Liver (tissue), 9 donors: ENCODE measurements around the gene CCKAR. TPM values are rescaled to one million over a fixed set of nuclear protein-coding genes. Genes with fewer than 3 reads are reported as not detected.

Source experiments
- DNase-seq: peaks from one replicate; pipeline ENCODE4 v3.0.0-alpha.2; 2017; ENCODE audit warnings: low spot score
- H3K27ac ChIP-seq, 2 donors: one replicate each; pipeline ENCODE4 v1.7.0; 2013; ENCODE audit warnings: inconsistent platforms in 2 of 2, low read length in 2 of 2, control low read depth in 1 of 2, low read depth in 1 of 2, mild to moderate bottlenecking in 1 of 2
- H3K27me3 ChIP-seq, 4 donors: one replicate each; pipeline versions ENCODE4 v1.6.1 to v1.7.0; 2013; ENCODE audit warnings: low read length in 3 of 4, inconsistent platforms in 1 of 4, mild to moderate bottlenecking in 1 of 4, moderate library complexity in 1 of 4; ENCODE audit not compliant: control insufficient read depth in 4 of 4, insufficient read depth in 4 of 4
- H3K36me3 ChIP-seq, 4 donors: one replicate each; pipeline versions ENCODE4 v1.6.1 to v1.7.0; 2013; ENCODE audit warnings: low read length in 3 of 4, mild to moderate bottlenecking in 3 of 4, low read depth in 1 of 4, moderate library complexity in 1 of 4; ENCODE audit not compliant: control insufficient read depth in 4 of 4, insufficient read depth in 3 of 4
- H3K4me1 ChIP-seq, 4 donors: one replicate each; pipeline versions ENCODE4 v1.6.1 to v1.7.0; 2013; ENCODE audit warnings: low read length in 3 of 4, mild to moderate bottlenecking in 3 of 4, moderate library complexity in 1 of 4; ENCODE audit not compliant: control insufficient read depth in 4 of 4, insufficient read depth in 4 of 4
- H3K4me3 ChIP-seq, 3 donors: one replicate each; pipeline versions ENCODE4 v1.6.1 to v1.7.0; 2013; ENCODE audit warnings: low read length in 3 of 3, control low read depth in 1 of 3, low read depth in 1 of 3, mild to moderate bottlenecking in 1 of 3
- H3K9ac ChIP-seq, 2 donors: one replicate each; pipeline ENCODE4 v1.7.0; 2013; ENCODE audit warnings: low read length in 2 of 2, mild to moderate bottlenecking in 2 of 2, moderate library complexity in 2 of 2, control low read depth in 1 of 2, low read depth in 1 of 2
- H3K9me3 ChIP-seq, 4 donors: one replicate each; pipeline versions ENCODE4 v1.6.1 to v1.7.0; 2013; ENCODE audit warnings: low read length in 3 of 4; ENCODE audit not compliant: control insufficient read depth in 4 of 4
- ATF3 ChIP-seq: IDR thresholded peaks from 2 replicates; pipeline ENCODE4 v1.6.1; 2016; ENCODE audit warnings: antibody characterized with exemption
- CTCF ChIP-seq: fragments of 150-350 bp; IDR thresholded peaks from 2 replicates; pipeline ENCODE4 v1.5.1; 2017; ENCODE audit warnings: improper control_type of control experiment, low read depth, low read length; ENCODE audit not compliant: missing input control
- EGR1 ChIP-seq, 2 donors: IDR thresholded peaks; 2 replicates each; pipeline ENCODE4 v1.6.1; 2016 to 2018; ENCODE audit warnings: antibody characterized with exemption in 2 of 2, low read depth in 2 of 2
- FOXA1 ChIP-seq: IDR thresholded peaks from 2 replicates; pipeline ENCODE4 v1.6.1; 2016; ENCODE audit warnings: antibody characterized with exemption
- FOXA2 ChIP-seq: IDR thresholded peaks from 2 replicates; pipeline ENCODE4 v1.6.1; 2016; ENCODE audit warnings: antibody characterized with exemption
- GABPA ChIP-seq, 2 donors: IDR thresholded peaks in 1 of 2; conservative IDR thresholded peaks in 1 of 2; 2 replicates each; pipeline ENCODE4 v1.6.1; 2016; ENCODE audit warnings: antibody characterized with exemption in 2 of 2, mild to moderate bottlenecking in 1 of 2, moderate library complexity in 1 of 2
- HNF4A ChIP-seq, 2 donors: conservative IDR thresholded peaks; 2 replicates each; pipeline ENCODE4 v1.6.1; 2016; ENCODE audit warnings: antibody characterized with exemption in 2 of 2, mild to moderate bottlenecking in 2 of 2
- HNF4G ChIP-seq: IDR thresholded peaks from 2 replicates; pipeline ENCODE4 v1.6.1; 2016; ENCODE audit warnings: antibody characterized with exemption
- JUND ChIP-seq, 2 donors: IDR thresholded peaks; 2 replicates each; pipeline ENCODE4 v1.6.1; 2016; ENCODE audit warnings: antibody characterized with exemption in 2 of 2
- MAX ChIP-seq: IDR thresholded peaks from 2 replicates; pipeline ENCODE4 v1.6.1; 2016; ENCODE audit warnings: antibody characterized with exemption
- NR2F2 ChIP-seq: IDR thresholded peaks from 2 replicates; pipeline ENCODE4 v1.6.1; 2016; ENCODE audit warnings: antibody characterized with exemption
- RAD21 ChIP-seq, 2 donors: IDR thresholded peaks; 2 replicates each; pipeline ENCODE4 v1.6.1; 2016; ENCODE audit warnings: antibody characterized with exemption in 2 of 2, mild to moderate bottlenecking in 2 of 2
- RXRA ChIP-seq, 2 donors: IDR thresholded peaks; 2 replicates each; pipeline ENCODE4 v1.6.1; 2017 to 2018; ENCODE audit warnings: antibody characterized with exemption in 2 of 2, mild to moderate bottlenecking in 1 of 2
- SP1 ChIP-seq: IDR thresholded peaks from 2 replicates; pipeline ENCODE4 v1.6.1; 2018; ENCODE audit warnings: antibody characterized with exemption, mild to moderate bottlenecking
- TAF1 ChIP-seq: conservative IDR thresholded peaks from 2 replicates; pipeline ENCODE4 v1.6.1; 2016; ENCODE audit warnings: antibody characterized with exemption, mild to moderate bottlenecking
- YY1 ChIP-seq: IDR thresholded peaks from 2 replicates; pipeline ENCODE4 v1.6.1; 2016; ENCODE audit warnings: antibody characterized with exemption, mild to moderate bottlenecking
- ZBTB33 ChIP-seq: IDR thresholded peaks from 2 replicates; pipeline ENCODE4 v1.6.1; 2016; ENCODE audit warnings: antibody characterized with exemption
- WGBS: extraction: QIAGEN DNeasy Blood & Tissue Kit; methylation state at CpG from one replicate; pipeline ENCODE4 v1.1.7; 2013; 5-methylcytosine and 5-hydroxymethylcytosine counted together
- polyA plus RNA-seq, 2 donors: library from polyadenylated mRNA; stranded (reverse) in 1 of 2; unstranded in 1 of 2; fragments of 200-250 nt in 1 of 2; fragments of >200 nt in 1 of 2; fragmentation: Nextera tagmentation in 1 of 2; extraction: Ambion mirVana in 1 of 2; gene quantifications; one replicate each; pipeline versions ENCODE4 v1.2.1 to v1.2.3, GENCODE V29; 2013 to 2015
- total RNA-seq, 2 donors: library from RNA; depleted of rRNA; stranded (reverse); fragments of >200 nt; gene quantifications; one replicate each; pipeline ENCODE4 v1.2.3, GENCODE V29; 2014
- donor health status: healthy.
- donor health status: healthy.
- donor health status: healthy.
- donor health status: healthy.
- donor health status: healthy.

The CCKAR gene
- total and polyA plus RNA-seq, 4 donors = not detected

- no peaks in the 10 kb centered on the region for H3K36me3 ChIP-seq
- H3K27ac ChIP-seq = no peak overlapping the region
- DNase-seq = no peak
- no peak overlapping the region for H3K9ac ChIP-seq
- no peak for TF ChIP-seq ATF3
- no peak for TF ChIP-seq TAF1
- no peak for TF ChIP-seq SP1
- no peak for TF ChIP-seq FOXA1
- TF ChIP-seq FOXA2 = no peak
- TF ChIP-seq JUND (IDR thresholded peaks at IDR 0.05) = no peak
- no peak for TF ChIP-seq ZBTB33
- TF ChIP-seq HNF4A (conservative IDR thresholded peaks at IDR 0.05) = no peak
- no peak for TF ChIP-seq RXRA (IDR thresholded peaks at IDR 0.05)
- TF ChIP-seq CTCF = no peak
- TF ChIP-seq EGR1 (IDR thresholded peaks at IDR 0.05; ENCODE audit: low read depth in 2 of 2) = no peak
- no peak for TF ChIP-seq MAX
- no peak for TF ChIP-seq RAD21 (IDR thresholded peaks at IDR 0.05)
- TF ChIP-seq YY1 = no peak
- no peaks in the 10 kb centered on the region for H3K9me3 ChIP-seq
- no peak overlapping the region for H3K4me3 ChIP-seq
- no peaks in the 10 kb centered on the region for H3K27me3 ChIP-seq
- H3K4me1 ChIP-seq = no peaks in the 10 kb centered on the region
- WGBS = 81% methylated on average over 1 of the region's 1 CpG
Observed at GRCh38 chr4:26467724-26468123, 22.6 kb downstream of the CCKAR start.

GRCh38 chr4:26466578-26467270 lies 23.6 kb downstream of the CCKAR start:
- 86% methylated on average over 10 of the region's 10 CpGs for WGBS
- no peaks in the 10 kb centered on the region for H3K36me3 ChIP-seq
- no peak overlapping the region for H3K9ac ChIP-seq
- no peak for TF ChIP-seq RXRA (IDR thresholded peaks at IDR 0.05)
- no peak for TF ChIP-seq GABPA (IDR thresholded peaks at IDR 0.05 in 1 of 2, conservative IDR thresholded peaks at IDR 0.05 in 1 of 2)
- TF ChIP-seq JUND (IDR thresholded peaks at IDR 0.05) = no peak
- TF ChIP-seq TAF1 = no peak
- TF ChIP-seq ZBTB33 = no peak
- no peak for TF ChIP-seq HNF4A (conservative IDR thresholded peaks at IDR 0.05)
- no peak for TF ChIP-seq EGR1 (IDR thresholded peaks at IDR 0.05; ENCODE audit: low read depth in 2 of 2)
- no peak for TF ChIP-seq RAD21 (IDR thresholded peaks at IDR 0.05)
- TF ChIP-seq NR2F2 = no peak
- TF ChIP-seq HNF4G = no peak
- no peak for TF ChIP-seq YY1
- no peak for TF ChIP-seq MAX
- TF ChIP-seq ATF3 = no peak
- no peak for TF ChIP-seq FOXA1
- TF ChIP-seq CTCF = no peak
- no peaks in the 10 kb centered on the region for H3K4me1 ChIP-seq
- H3K9me3 ChIP-seq = no peaks in the 10 kb centered on the region
- DNase-seq = no peak
- no peak overlapping the region for H3K27ac ChIP-seq
- no peak overlapping the region for H3K4me3 ChIP-seq
- H3K27me3 ChIP-seq = no peaks in the 10 kb centered on the region
